Common myeloid progenitor, CD34-positive (primary cell): Measurements from ENCODE around the gene IL26.

ENCODE experiments used
- CTCF ChIA-PET: fragments of 350-600 bp; sonication (Branson Sonifier 250); formaldehyde crosslinking; loops from one replicate; lab custom pipeline; 2021; ENCODE audit warnings: antibody characterized with exemption; lab: Charles Lee
- POLR2A ChIA-PET: fragments of 350-600 bp; sonication (Branson Sonifier 250); formaldehyde crosslinking; loops from one replicate; lab custom pipeline; 2021; ENCODE audit warnings: antibody characterized with exemption; lab: Charles Lee
- DNase-seq, 3 donors: peaks; one replicate each; pipeline versions ENCODE4 v3.0.0 to v3.0.0-alpha.2; 2013
- H3K27ac ChIP-seq, 2 experiments: 1 replicate in 1 of 2; 2 replicates in 1 of 2; pipeline ENCODE4 v1.7.0; 2013; ENCODE audit warnings: inconsistent platforms in 2 of 2, low read length in 2 of 2, mild to moderate bottlenecking in 2 of 2, low read depth in 1 of 2, moderate library complexity in 1 of 2; ENCODE audit not compliant: severe bottlenecking in 2 of 2, insufficient read depth in 1 of 2, poor library complexity in 1 of 2
- H3K27me3 ChIP-seq, 5 experiments: replicated peaks in 2 of 5; 1 replicate in 3 of 5; 2 replicates in 2 of 5; pipeline versions ENCODE4 v1.6.1 to v1.7.0; 2013; ENCODE audit warnings: low read length in 4 of 5, mild to moderate bottlenecking in 2 of 5, moderate library complexity in 2 of 5, inconsistent platforms in 1 of 5; ENCODE audit not compliant: insufficient read depth in 5 of 5, control insufficient read depth in 4 of 5
- H3K36me3 ChIP-seq, 4 experiments: 1 replicate in 2 of 4; 2 replicates in 2 of 4; pipeline versions ENCODE4 v1.6.1 to v1.7.0; 2013; ENCODE audit warnings: low read length in 3 of 4, control low read depth in 1 of 4, mild to moderate bottlenecking in 1 of 4; ENCODE audit not compliant: control insufficient read depth in 4 of 4, insufficient read depth in 4 of 4
- H3K4me1 ChIP-seq, 4 experiments: 1 replicate in 3 of 4; 2 replicates in 1 of 4; pipeline versions ENCODE4 v1.6.1 to v1.7.1; 2013; ENCODE audit warnings: low read length in 3 of 4, mild to moderate bottlenecking in 3 of 4, control low read depth in 1 of 4, inconsistent platforms in 1 of 4, moderate library complexity in 1 of 4; ENCODE audit not compliant: control insufficient read depth in 4 of 4, insufficient read depth in 4 of 4; ENCODE audit errors: control extremely low read depth in 1 of 4
- H3K4me3 ChIP-seq, 7 experiments: 1 replicate in 4 of 7; 2 replicates in 3 of 7; pipeline versions ENCODE4 v1.5.1 to v1.7.0; 2013; ENCODE audit warnings: mild to moderate bottlenecking in 7 of 7, low read length in 6 of 7, moderate library complexity in 6 of 7, inconsistent platforms in 2 of 7, low read depth in 2 of 7, control low read depth in 1 of 7; ENCODE audit not compliant: insufficient read depth in 4 of 7, control insufficient read depth in 1 of 7; ENCODE audit errors: extremely low read depth in 1 of 7
- H3K9me3 ChIP-seq, 5 experiments: 1 replicate in 4 of 5; 2 replicates in 1 of 5; pipeline versions ENCODE4 v1.6.1 to v1.7.1; 2013; ENCODE audit warnings: low read length in 4 of 5, mild to moderate bottlenecking in 2 of 5, inconsistent platforms in 1 of 5, low read depth in 1 of 5, moderate library complexity in 1 of 5; ENCODE audit not compliant: control insufficient read depth in 4 of 5, insufficient read depth in 2 of 5; ENCODE audit errors: control extremely low read depth in 1 of 5
- WGBS: methylation state at CpG from one replicate; pipeline ENCODE4 v1.1.5; 2013; ENCODE audit not compliant: insufficient coverage; 5-methylcytosine and 5-hydroxymethylcytosine counted together

The IL26 gene

DNA sequence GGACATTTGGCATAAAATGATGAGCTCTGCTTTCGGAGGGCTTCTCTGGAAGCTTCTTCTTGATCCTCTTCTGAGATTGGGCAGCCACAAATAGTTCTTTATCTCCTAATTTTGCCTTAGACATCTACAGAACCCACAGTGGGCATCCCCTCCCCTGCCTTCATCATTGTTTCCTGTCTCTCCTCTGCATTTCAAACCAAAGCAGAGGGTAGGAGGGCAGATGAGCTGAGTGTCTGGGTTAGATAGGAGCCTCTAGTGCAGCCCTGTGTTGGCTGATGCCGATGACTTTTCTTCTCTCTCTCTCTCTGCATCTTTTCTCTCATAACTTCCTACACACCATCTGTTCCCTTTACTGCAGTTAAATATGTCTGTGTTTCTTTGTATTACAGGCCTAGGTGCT, 8.5 kb upstream of the IL26 start:
- Histone ChIP-seq H3K36me3 (no peaks in the 10 kb centered on the region), H3K4me1 (peaks cover 0 to 14% (median 5%) of the 10 kb centered on the region in 4 experiments), H3K27me3 (no peaks in the 10 kb centered on the region), H3K9me3 (no peaks in the 10 kb centered on the region), H3K4me3 (no peak overlapping the region), H3K27ac (no peak overlapping the region)
- 88% methylated on average over 1 of the region's 2 CpGs for WGBS
- CTCF ChIA-PET, result interaction anchor here (1.2 to 1.6 kb wide), 2 partner anchors 11 to 17 kb away, joined by 4 to 10 read pairs; no protein-coding TSS in a partner anchor
- POLR2A ChIA-PET, result no interaction called here
- peak in 2 of 3 donors; percentile 9 to 24 for DNase-seq

GRCh38 chr12:68233498-68233897, 7.9 kb upstream of the IL26 start:
- H3K27ac ChIP-seq, result no peak overlapping the region
- no peak overlapping the region for H3K4me3 ChIP-seq
- POLR2A ChIA-PET, result no interaction called here
- no peaks in the 10 kb centered on the region for H3K9me3 ChIP-seq
- CTCF ChIA-PET, result interaction anchor here (1.2 to 1.6 kb wide), 2 partner anchors 10 to 17 kb away, joined by 4 to 10 read pairs; no protein-coding TSS in a partner anchor
- no peaks in the 10 kb centered on the region for H3K27me3 ChIP-seq
- no peaks in the 10 kb centered on the region for H3K36me3 ChIP-seq
- DNase-seq, result no peak
- H3K4me1 ChIP-seq, result peaks cover 0 to 14% (median 5%) of the 10 kb centered on the region in 4 experiments
- 100% methylated on average over 2 of the region's 5 CpGs for WGBS

- H3K36me3 ChIP-seq, result no peaks in the 10 kb centered on the region
- ChIA-PET CTCF (interaction anchor here (1.0 to 2.6 kb wide), 3 partner anchors 8 to 90 kb away, joined by 4 to 11 read pairs (median 5); no protein-coding TSS in a partner anchor), POLR2A (no interaction called here)
- no peak for DNase-seq
- no peak overlapping the region for H3K4me3 ChIP-seq
- H3K9me3 ChIP-seq, result no peaks in the 10 kb centered on the region
- no peak overlapping the region for H3K27ac ChIP-seq
- no peaks in the 10 kb centered on the region for H3K27me3 ChIP-seq
- no CpG with 5 or more reads among the region's 3 CpGs for WGBS
- H3K4me1 ChIP-seq, result peaks cover 0 to 6% (median 3%) of the 10 kb centered on the region in 4 experiments
Measured at GRCh38 chr12:68231691-68232090, 6.1 kb upstream of the IL26 start.

DNA sequence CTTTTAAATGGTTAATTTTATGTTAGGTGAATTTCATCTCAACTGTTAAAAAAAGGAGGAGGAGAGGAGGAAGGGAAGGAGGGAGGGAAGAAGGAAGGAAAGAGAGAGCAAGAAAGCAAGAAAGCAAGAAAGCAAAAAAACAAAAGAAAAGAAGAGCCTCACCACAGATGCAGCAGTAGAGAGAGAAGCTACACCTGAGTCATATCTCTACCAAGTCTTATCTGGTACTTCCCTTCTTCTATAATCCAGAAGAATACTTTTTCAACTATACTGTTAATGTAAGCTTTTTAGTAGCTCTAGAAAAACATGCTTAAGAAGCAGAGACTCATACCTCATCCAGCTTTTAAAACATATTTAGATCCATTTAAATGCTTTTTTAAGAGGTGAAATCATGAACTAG, 5.6 kb upstream of the IL26 start:
- CTCF ChIA-PET, result interaction anchor here (1.3 to 2.6 kb wide), 2 partner anchors 8 to 90 kb away, joined by 5 to 11 read pairs; no protein-coding TSS in a partner anchor

GRCh38 chr12:68229956-68230355, 4.3 kb upstream of the IL26 start:
- Histone ChIP-seq H3K36me3 (no peaks in the 10 kb centered on the region), H3K27ac (no peak overlapping the region), H3K27me3 (no peaks in the 10 kb centered on the region), H3K4me3 (no peak overlapping the region), H3K4me1 (no peaks in the 10 kb centered on the region), H3K9me3 (no peaks in the 10 kb centered on the region)
- 83% methylated on average over 1 of the region's 2 CpGs for WGBS
- ChIA-PET POLR2A (no interaction called here), CTCF (no interaction called here)
- no peak for DNase-seq

More for the DNA sequence above, 5.6 kb upstream of the IL26 start:
- POLR2A ChIA-PET, result no interaction called here
- DNase-seq, result no peak
- Histone ChIP-seq H3K36me3 (no peaks in the 10 kb centered on the region), H3K27ac (no peak overlapping the region), H3K4me3 (no peak overlapping the region), H3K9me3 (no peaks in the 10 kb centered on the region), H3K27me3 (no peaks in the 10 kb centered on the region), H3K4me1 (peaks cover 0 to 3% (median under 1%) of the 10 kb centered on the region in 4 experiments)

- POLR2A ChIA-PET, result no interaction called here
Measured at GRCh38 chr12:68227356-68227755, 1.7 kb upstream of the IL26 start.

DNA sequence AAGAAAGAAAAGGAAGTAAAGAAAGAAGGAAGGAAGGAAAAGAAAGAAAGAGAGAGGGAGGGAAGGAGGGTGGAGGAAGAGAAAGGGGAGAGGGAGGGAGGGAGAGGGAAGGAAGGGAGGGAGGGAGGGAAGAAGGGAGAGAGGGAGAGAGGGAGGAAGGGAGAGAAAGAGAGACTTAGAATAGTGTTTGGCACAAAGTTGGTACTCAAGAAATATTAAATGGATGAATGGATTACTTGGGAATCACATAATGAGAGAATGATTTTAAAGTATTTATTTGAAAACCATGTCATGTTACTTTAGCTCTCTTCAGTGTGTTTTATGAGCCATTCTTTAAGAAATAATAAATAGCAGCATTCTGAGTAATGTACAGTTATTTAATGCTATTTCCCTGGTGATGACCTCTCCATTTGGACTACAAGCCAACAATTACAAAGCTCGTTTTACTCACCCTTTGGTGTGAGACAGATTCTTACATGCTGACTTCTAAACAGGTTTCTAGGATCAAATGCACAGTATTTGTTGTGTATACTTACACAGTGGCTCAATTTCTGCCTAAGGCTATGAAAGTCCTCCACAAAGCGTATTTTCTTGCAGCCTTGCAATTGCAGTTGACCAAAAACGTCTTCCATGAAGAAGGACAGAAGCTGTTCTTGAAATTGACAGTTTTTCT, 861 bp downstream of the IL26 start:
- CTCF ChIA-PET, result interaction anchor here (0.7 to 4.3 kb wide), 6 partner anchors 8 to 96 kb away, joined by 4 to 30 read pairs (median 16); no protein-coding TSS in a partner anchor
- no peak for DNase-seq
- Histone ChIP-seq H3K27ac (no peak overlapping the region), H3K4me3 (no peak overlapping the region), H3K9me3 (no peaks in the 10 kb centered on the region), H3K4me1 (peaks cover 0 to 2% (median 0%) of the 10 kb centered on the region in 4 experiments), H3K36me3 (no peaks in the 10 kb centered on the region), H3K27me3 (no peaks in the 10 kb centered on the region)
- POLR2A ChIA-PET, result no interaction called here
- 92% methylated on average over 2 of the region's 3 CpGs for WGBS

More at GRCh38 chr12:68227356-68227755, 1.7 kb upstream of the IL26 start:
- DNase-seq, result no peak
- WGBS, result 100% methylated on average over 2 of the region's 3 CpGs
- no peaks in the 10 kb centered on the region for H3K36me3 ChIP-seq
- H3K27me3 ChIP-seq, result no peaks in the 10 kb centered on the region
- H3K4me3 ChIP-seq, result no peak overlapping the region
- peaks cover 0 to 2% (median 0%) of the 10 kb centered on the region in 4 experiments for H3K4me1 ChIP-seq
- H3K9me3 ChIP-seq, result no peaks in the 10 kb centered on the region
- CTCF ChIA-PET, result no interaction called here
- no peak overlapping the region for H3K27ac ChIP-seq
